AG09309 (cell line): ENCODE measurements around the gene CTLA4.

Experiments used
- DNase-seq: peaks from one replicate; pipeline ENCODE4 v3.0.0-alpha.2; 2010; ENCODE audit warnings: low read depth
- H3K4me3 ChIP-seq: 2 replicates; pipeline ENCODE4 v1.5.1; 2011; ENCODE audit warnings: mild to moderate bottlenecking, low read depth, low read length, moderate library complexity; ENCODE audit not compliant: control insufficient read depth
- CTCF ChIP-seq: IDR thresholded peaks from 2 replicates; pipeline ENCODE4 v1.5.1; 2011; ENCODE audit warnings: mild to moderate bottlenecking, low read depth, low read length, inconsistent platforms; ENCODE audit not compliant: insufficient read depth, control insufficient read depth; ENCODE audit errors: missing control alignments

CTLA4 gene

DNA sequence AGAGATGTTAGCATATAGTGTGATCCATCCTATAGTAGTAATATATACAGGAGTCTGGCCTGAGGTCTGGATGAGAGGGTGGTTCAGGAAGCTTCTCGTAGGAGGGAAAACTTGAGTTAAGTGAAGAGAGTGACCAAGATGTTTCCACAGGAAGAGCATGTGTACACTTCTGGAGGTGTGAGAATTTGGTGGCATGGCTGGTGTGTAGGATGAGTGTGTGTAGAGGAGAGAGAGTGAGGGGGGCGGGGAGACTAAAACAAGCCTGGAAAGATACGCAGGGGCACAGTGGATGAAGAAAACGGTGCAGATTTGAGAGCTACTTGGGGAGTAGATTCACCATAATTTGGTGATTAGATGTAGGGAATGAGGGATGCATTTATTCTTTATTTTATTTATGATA lies 43.5 kb upstream of the CTLA4 start:
- H3K4me3 ChIP-seq: no peak overlapping the region
- TF ChIP-seq CTCF: no peak
- no peak for DNase-seq

GRCh38 chr2:203824603-203825002 lies 43.0 kb upstream of the CTLA4 start:
- no peak for TF ChIP-seq CTCF
- DNase-seq: no peak
- H3K4me3 ChIP-seq: no peak overlapping the region

GRCh38 chr2:203826704-203827103 lies 40.9 kb upstream of the CTLA4 start:
- DNase-seq: no peak
- TF ChIP-seq CTCF: no peak

GRCh38 chr2:203830304-203831055 lies 37.1 kb upstream of the CTLA4 start:
- DNase-seq: no peak
- no peak for TF ChIP-seq CTCF
- no peak overlapping the region for H3K4me3 ChIP-seq

More at GRCh38 chr2:203826704-203827103, 40.9 kb upstream of the CTLA4 start:
- H3K4me3 ChIP-seq: no peak overlapping the region

GRCh38 chr2:203835420-203835819 lies 32.2 kb upstream of the CTLA4 start:
- TF ChIP-seq CTCF: no peak
- H3K4me3 ChIP-seq: no peak overlapping the region
- DNase-seq: no peak

DNA sequence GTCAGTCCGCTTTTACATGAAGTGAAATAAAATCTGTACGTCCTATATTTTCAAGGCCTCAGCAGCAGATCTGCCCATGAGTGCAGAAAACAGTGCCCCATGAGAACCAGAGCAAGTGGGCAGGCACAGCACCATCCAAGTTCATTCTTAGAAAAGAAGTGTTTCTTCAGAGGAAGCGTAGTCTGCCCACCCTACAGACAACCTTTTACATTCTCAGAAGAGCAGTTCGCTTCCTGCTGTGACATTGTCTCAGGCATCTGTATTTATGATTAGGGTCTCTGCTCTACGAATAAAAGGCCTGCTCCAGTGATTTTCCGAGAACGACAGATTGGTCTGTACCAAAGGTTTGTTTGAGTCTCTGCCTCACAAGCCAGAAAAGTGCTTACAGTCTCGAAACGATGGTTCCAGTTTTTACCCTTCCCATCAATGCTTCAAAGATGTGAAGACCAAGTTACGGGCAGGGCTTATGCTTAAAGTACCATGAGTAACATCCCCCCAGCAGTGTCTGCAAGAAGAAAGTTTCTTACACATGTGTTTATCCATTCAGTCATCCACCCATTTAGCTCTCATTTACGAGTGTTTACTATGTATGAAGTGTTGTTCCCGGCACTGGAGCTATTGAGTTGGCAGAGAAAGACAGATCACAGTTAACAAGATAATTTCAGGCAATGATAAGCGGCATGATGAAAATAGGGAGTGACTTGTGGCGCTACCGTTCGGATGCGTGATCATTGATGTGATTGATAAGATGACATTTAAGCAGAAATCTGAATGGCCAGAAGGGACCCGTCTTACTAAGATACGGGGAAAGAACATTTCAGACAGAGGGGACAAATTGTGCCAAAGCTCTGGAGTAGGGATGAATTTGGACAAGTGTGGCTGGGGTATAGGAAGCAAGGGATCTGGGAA lies 31.4 kb upstream of the CTLA4 start:
- no peak overlapping the region for H3K4me3 ChIP-seq
- DNase-seq: no peak
- no peak for TF ChIP-seq CTCF
